Endothelial cell of umbilical vein (primary cell): ENCODE data around the gene NPAS1.
"Not testable (repeated sequence)": the region's sequence is repeated elsewhere in the genome, so short reads cannot be mapped to it uniquely, and the experiment has no call there.

Experiments used
- CTCF ChIP-seq, 2 donors: IDR thresholded peaks; 1 replicate in 1 of 2; 2 replicates in 1 of 2; pipeline ENCODE4 v1.5.1; 2011; ENCODE audit warnings: low read length in 2 of 2, mild to moderate bottlenecking in 2 of 2, moderate library complexity in 2 of 2, control low read depth in 1 of 2, inconsistent platforms in 1 of 2, low read depth in 1 of 2; ENCODE audit not compliant: insufficient read depth in 1 of 2; ENCODE audit errors: extremely low read depth in 1 of 2
- EZH2 ChIP-seq: IDR thresholded peaks from 2 replicates; pipeline ENCODE4 v1.6.1; 2012; ENCODE audit warnings: borderline replicate concordance, low read depth, mild to moderate bottlenecking, moderate library complexity, low read length, inconsistent platforms; ENCODE audit not compliant: severe bottlenecking
- GATA2 ChIP-seq: IDR thresholded peaks from 2 replicates; pipeline ENCODE4 v1.7.0; 2011; ENCODE audit warnings: low read depth, mild to moderate bottlenecking, moderate library complexity, mixed read lengths, low read length; ENCODE audit not compliant: insufficient read length, insufficient read depth
- JUN ChIP-seq: IDR thresholded peaks from 2 replicates; pipeline ENCODE4 v1.6.1; 2011; ENCODE audit warnings: borderline replicate concordance, low read depth; ENCODE audit not compliant: insufficient read length, insufficient read depth
- MAX ChIP-seq: IDR thresholded peaks from 2 replicates; pipeline ENCODE4 v1.6.1; 2011; ENCODE audit not compliant: insufficient read depth, insufficient read length
- POLR2A ChIP-seq: IDR thresholded peaks from 2 replicates; pipeline ENCODE4 v1.6.1; 2012; ENCODE audit warnings: low read depth, mild to moderate bottlenecking, control low read depth, low read length
- POLR2AphosphoS5 ChIP-seq: IDR thresholded peaks from 2 replicates; pipeline ENCODE4 v1.6.1; 2012; ENCODE audit warnings: low read depth, mild to moderate bottlenecking, control low read depth, low read length, moderate library complexity; ENCODE audit not compliant: insufficient read depth

- TF ChIP-seq POLR2A; MAX; CTCF (IDR thresholded peaks at IDR 0.05; ENCODE audit: extremely low read depth in 1 of 2, insufficient read depth in 1 of 2, low read depth in 1 of 2, low read length in 2 of 2); EZH2; POLR2AphosphoS5; GATA2; JUN: not testable (repeated sequence)
Measured at GRCh38 chr19:47010549-47010948, 9.1 kb upstream of the NPAS1 start.
